Activated CD4-positive, alpha-beta T cell treated with anti-CD3 and anti-CD28 coated beads for 1 hour (primary cell): ENCODE data around the gene PCDH11Y.
"Not testable (repeated sequence)": the region's sequence is repeated elsewhere in the genome, so short reads cannot be mapped to it uniquely, and the experiment has no call there.

Source experiments
- DNase-seq: peaks from one replicate; pipeline ENCODE4 v3.0.0-alpha.2; 2020

Gene PCDH11Y, protein sequence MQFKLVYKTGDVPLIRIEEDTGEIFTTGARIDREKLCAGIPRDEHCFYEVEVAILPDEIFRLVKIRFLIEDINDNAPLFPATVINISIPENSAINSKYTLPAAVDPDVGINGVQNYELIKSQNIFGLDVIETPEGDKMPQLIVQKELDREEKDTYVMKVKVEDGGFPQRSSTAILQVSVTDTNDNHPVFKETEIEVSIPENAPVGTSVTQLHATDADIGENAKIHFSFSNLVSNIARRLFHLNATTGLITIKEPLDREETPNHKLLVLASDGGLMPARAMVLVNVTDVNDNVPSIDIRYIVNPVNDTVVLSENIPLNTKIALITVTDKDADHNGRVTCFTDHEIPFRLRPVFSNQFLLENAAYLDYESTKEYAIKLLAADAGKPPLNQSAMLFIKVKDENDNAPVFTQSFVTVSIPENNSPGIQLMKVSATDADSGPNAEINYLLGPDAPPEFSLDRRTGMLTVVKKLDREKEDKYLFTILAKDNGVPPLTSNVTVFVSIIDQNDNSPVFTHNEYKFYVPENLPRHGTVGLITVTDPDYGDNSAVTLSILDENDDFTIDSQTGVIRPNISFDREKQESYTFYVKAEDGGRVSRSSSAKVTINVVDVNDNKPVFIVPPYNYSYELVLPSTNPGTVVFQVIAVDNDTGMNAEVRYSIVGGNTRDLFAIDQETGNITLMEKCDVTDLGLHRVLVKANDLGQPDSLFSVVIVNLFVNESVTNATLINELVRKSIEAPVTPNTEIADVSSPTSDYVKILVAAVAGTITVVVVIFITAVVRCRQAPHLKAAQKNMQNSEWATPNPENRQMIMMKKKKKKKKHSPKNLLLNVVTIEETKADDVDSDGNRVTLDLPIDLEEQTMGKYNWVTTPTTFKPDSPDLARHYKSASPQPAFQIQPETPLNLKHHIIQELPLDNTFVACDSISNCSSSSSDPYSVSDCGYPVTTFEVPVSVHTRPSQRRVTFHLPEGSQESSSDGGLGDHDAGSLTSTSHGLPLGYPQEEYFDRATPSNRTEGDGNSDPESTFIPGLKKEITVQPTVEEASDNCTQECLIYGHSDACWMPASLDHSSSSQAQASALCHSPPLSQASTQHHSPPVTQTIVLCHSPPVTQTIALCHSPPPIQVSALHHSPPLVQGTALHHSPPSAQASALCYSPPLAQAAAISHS (N-terminal part only)

DNA sequence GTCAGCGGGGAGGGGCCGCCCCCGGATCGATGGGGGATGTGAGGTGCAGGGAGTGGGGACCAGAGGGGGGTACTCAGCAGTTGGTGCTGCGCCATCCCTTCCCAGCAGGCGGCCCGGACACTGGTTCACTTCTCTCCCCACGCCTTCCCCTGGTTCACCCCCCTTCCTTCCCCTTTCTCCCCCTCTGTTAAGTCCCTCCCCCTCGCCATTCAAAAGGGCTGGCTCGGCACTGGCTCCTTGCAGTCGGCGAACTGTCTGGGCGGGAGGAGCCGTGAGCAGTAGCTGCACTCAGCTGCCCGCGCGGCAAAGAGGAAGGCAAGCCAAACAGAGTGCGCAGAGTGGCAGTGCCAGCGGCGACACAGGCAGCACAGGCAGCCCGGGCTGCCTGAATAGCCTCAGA is at the start of gene PCDH11Y:
TSS of gene PCDH11Y (plus strand) at position 240 of the 400 bp plus-strand sequence. CDS start 56,804 bp downstream, outside the sequence.
- not testable (repeated sequence) for DNase-seq

DNA sequence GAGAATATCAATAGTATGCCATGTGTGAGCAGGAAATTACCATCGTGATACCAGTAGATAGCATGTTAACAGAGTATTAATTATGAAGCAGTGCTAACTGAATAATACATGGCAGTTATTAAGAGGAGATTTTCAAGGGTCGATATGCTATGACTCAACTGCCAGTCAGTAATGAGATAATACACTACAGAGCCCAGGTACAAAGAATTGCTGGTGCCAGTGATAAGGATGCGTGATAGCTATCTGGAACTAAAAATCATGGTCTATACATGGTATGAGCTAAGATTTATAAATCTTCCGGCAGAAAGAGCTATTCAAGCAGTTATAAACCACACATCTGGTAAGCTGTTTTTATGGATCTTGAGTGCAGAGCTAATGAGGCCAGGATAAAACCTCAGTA is 32.2 kb upstream of the PCDH11Y start:
- not testable (repeated sequence) for DNase-seq

DNA sequence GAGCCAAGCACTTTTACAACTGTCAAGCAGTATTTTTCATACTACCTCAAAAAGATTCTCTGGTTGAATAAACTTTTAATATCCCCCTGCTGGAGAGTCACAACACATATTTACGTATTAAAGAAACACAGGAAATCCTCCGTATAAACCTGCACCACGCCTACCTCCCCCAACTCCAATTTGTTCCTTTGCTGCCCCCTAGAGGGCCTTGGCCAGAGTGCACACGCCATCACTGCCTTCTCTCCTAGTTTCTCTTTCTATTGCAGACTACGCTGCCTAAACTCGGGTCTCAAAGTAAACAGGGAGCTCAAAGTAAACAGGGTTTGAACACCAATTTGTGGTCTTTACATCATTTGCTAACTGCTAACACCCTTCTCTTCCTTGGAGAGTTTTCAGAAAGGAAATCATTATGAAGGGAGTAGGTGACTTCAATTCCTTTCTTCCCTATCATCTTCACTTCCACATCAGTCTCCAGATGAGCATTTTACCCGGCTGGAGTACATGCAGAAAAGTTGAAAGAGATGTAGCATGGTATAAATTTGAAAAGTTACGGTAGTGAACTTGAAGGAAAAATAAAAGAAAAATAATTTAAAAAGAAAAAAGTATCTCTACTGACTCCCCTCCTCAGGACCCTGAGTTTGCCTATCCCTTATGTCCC is 8.2 kb upstream of the PCDH11Y start:
- DNase-seq: not testable (repeated sequence)

DNA sequence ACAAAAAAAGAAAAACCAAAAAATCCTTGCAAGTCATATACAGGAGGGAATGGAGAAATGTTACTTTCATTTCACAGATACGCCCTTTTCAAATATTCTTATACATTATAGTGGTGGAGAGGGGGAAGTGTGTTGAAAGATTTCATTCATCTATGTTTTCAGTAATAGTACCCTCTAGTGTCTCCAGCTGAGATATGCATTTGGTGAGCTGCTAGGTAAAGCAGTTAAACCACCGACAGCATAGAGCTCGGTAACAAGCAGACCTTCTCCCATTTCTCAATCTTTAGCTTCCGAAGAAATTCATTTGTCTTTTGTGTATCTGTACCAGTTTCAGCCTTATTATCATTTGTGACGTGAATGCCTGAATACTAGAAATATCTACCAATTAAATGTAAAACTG is 5.2 kb upstream of the PCDH11Y start:
- DNase-seq: not testable (repeated sequence)

DNA sequence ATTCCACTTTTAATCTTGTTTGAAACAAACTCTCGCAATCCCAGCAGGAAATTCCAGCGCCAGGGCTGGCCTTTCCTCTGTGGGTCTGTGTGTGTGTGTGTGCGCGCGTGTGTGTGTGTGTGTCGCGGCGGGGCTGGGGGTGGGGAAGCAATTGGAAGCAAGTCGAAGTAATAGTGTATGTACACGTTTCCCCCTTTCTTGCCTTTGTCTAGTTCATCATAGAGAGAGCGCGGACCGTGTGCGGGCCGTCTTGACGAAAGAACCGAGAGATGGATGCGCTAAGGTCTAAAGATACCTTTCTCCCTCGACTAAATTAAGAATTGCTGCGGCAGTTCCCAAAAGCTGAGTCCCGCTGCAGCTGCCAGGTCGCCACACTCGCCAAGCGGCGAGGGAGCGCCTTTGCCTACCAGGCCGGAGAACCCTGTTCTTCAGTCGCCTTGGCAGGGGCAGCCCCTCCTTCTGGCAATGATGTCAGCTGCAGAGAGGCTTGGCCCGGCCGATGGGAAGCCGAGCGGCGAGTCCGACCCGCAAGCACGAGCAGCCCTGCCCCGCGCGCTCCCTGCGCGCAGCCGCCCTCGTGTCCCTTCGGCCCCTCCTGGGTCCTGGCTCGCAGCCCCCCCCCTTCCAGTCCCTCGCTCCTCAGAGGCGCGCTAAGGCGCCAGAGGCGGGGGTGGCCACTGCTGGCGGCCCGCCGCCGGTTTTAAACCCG is 2.5 kb downstream of the PCDH11Y start:
- DNase-seq: not testable (repeated sequence)

DNA sequence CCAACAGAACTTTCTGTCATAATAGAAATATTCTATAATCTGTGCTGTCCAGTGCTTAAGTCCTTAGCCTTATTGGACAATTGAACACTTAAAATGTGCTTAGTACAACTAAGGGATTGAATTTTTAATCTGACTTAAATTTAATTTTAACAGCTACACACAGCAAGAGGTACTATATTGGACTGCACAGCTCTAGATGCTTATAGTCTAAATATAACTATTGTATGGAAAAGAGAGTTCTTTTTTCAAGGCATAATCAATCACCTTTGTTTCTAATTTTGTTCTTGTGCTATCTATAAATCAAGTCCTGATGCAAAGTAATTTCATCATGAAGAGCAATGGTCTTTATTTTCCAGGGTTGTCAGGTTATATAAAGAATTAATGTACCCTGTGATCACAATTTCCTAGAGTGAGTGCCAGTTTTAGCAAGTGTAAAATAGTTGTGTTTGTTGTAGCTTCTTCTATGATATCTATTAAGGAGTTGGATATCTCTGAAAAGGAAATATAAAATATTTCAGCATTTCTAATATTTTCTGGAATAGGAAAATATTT is 39.0 kb downstream of the PCDH11Y start:
- not testable (repeated sequence) for DNase-seq

DNA sequence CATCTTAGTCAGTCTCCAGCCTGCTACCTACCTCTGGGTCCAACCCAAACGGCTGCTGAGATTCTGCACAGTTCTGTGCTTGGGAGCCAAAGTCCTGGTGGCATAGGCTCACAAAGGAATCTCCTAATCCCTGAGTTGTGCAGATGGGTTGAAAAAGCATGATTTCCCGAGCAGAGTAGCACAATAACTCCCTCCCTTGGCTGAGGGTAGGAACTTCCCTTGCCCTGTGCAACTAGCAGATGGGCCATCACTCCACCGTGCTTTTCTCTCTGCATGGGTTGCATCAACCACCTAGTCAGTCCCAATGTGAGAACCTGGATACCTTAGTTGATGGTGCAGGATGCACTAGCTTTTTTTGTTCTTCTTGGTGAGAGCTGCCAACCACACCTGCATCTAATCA is 82.9 kb downstream of the PCDH11Y start:
- not testable (repeated sequence) for DNase-seq

DNA sequence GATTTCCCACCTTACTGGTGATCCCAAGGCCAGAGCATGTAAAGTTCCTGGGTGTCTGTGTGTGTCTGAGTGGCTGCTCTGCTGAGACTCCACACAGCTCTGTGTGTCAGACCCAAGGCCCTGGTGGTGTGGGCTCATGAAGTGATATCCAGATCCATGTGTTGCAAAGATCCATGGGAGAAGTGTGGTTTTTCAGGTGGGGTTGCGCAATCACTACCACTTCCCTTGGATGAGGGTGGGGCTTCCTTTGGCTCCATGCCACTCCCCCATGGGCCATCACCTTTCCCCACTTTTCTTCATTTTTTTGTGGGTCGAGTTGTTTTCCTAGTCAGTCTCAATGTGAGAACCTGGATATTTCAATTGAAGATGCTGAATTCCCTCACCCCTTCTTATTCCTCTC is 182.9 kb downstream of the PCDH11Y start:
- DNase-seq: not testable (repeated sequence)

DNA sequence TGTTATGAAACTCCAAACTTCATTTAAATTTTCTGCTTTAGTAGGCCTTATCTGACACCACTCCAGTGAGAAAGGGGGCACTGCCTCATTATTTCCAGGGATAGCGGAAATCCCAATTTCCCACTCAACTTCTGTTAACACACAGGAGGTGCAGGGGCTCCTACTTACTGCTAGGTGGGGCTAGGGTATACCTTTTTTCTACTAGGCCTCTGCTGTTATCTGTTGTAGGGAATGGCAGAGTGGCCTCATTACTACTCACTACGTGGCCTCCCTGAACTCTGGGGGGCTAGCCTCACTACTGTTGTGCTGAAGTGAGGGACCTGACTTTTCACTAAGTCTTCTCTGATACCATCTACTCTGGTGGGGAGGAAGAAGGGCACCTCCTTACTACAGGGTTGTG is 215.0 kb downstream of the PCDH11Y start:
- not testable (repeated sequence) for DNase-seq

DNA sequence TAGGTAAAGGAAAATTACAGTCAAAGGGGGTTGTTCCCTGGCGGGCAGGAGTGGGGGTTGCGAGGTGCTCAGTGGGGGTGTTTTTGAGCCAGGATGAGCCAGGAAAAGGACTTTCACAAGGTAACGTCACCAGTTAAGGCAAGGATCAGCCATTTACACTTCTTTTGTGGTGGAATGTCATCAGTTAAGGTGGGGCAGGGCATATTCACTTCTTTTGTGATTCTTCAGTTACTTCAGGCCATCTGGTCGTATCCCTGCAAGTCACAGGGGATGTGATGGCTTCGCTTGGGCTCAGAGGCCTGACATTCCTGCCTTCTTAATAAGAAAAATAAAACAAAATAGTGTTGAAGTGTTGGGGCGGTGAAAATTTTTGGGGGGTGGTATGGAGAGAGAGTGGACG is 324.8 kb downstream of the PCDH11Y start:
- not testable (repeated sequence) for DNase-seq

DNA sequence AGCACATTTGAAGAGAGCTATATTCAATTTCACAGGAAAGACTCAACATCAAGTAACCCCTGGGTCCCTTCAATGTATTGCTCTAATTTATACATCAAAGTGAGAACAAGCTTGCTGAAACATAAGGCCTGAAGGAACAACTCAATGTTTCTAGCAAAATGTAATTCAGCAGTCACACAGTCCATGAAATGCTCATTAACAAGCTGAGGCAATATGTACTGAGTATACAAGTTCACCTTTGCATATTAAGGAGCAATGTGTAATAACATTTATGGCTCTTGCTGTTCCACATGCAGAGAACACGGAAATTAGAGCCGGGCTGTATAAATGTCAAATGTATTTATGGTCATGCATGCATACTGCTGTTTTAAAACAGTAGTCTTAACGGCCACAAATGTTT is 342.1 kb downstream of the PCDH11Y start:
- not testable (repeated sequence) for DNase-seq

DNA sequence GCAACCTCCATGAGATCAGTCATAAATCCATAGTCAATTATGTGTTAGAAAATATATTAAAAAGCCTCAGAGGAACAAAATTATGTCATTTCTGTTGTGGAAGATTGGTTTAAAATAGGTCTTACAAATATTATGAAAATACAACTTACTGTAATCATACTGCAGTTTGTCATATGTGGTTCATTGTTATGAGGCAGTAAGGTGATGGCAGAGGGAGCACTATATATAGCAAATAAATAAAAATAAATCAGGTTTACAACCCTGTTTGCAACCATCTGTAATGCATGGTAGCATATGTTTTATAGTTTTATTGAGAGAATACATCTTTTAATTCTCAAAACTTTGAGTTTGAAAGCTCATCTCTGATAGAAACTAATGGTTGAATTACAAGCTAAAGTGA is 543.6 kb downstream of the PCDH11Y start:
- DNase-seq: not testable (repeated sequence)

DNA sequence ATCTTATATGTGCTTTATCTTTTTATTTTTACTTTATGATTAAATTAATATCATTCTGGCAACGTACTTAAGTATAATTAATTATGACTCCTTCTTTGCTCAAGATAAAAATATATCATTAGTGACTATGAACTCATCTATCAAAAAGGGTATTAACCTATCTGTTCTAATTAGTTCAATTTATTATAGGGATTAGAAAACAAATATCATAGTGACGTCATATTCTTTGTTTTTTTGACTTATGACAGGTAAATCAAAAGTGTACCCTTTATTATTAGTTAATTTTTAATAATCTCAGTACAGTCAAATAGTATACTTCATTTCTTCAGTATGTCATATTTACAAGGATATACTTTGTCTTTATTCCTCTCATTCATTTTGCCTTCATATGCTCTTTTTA is 638.5 kb downstream of the PCDH11Y start:
- DNase-seq: not testable (repeated sequence)

DNA sequence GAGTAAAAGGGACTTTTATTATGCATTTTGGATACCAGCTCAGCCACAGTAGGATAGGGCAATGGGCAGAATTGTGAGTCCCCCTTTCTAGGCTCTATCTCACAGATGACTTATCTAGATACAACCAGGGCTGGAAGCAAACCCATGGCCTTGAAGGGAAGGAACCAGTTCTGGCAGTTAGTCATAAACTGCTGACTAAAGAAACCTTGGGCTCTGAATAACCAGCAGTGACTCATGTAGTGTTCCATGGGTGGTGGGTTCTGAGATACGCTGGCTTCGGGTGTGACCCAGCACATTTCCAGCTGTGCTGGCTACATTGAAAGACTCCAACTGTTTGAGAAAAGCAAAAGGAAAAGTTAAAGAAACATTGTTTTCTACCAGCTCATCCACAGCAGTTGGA is 679.2 kb downstream of the PCDH11Y start:
- DNase-seq: not testable (repeated sequence)

DNA sequence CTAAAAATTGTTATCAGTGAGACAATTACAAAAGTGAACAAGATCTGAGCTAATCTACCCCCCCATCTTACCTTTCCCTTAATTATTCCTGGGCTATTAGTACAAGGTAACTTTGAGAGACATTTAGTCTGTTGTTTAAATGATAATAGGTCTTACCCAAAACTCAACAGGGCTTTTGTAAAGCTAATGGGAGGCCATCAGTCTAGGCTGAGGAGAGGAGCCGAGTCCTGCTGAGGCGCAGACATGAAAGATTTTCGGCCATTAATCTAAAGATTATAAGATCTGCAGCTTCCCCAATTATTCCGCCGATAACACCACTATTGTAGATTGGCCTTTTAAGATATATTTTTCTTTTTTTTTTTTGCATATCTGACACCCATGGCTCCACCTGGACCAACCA is 708.6 kb downstream of the PCDH11Y start:
- not testable (repeated sequence) for DNase-seq

DNA sequence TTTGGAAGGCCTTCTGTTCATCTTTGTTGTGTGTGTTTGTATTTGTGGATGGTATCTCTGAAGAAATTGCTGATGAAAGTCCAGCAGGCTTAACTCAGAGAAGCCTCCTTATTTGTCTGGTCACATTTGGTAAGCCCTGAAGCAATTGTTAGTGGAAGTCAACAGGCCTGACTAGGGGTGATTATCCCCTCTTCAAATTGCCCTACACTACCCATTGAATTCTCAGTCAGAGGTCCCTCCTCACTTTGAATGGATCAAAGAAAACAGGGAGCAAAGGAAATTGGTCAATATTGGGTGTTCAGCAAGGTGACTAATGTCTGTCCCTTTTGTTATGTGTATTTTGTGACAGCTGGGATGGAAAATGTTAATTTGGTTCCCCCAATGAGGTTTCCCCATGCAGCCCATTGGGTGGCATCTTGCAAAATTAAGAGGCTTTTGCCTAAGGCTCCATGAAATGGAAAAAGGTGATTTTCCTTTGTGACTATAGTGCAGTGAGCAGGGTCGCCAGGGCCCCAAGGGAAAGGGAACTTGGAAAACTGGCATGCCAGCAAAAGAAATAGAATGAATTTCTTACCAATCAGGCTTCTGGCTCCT is 709.8 kb downstream of the PCDH11Y start:
- DNase-seq: not testable (repeated sequence)

DNA sequence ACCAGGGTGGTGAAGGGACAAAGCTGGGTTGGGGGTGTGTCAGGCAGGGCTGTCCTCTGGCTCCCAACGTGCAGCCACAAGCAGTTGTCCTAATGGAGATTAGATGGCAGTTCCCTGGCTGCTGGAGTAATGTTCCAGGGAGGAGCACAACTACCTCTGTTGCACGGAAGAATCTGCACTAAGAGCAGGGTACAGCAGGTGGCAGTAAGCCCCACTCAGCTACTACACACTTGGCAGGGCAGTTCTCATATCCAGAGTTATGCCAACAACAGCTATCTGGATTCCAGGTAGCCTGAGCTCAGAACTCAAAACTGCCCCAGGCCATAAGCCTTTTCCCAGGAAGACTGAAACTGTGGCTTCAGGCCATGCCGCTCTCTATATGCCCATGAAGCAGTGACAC is 761.3 kb downstream of the PCDH11Y start:
- not testable (repeated sequence) for DNase-seq

DNA sequence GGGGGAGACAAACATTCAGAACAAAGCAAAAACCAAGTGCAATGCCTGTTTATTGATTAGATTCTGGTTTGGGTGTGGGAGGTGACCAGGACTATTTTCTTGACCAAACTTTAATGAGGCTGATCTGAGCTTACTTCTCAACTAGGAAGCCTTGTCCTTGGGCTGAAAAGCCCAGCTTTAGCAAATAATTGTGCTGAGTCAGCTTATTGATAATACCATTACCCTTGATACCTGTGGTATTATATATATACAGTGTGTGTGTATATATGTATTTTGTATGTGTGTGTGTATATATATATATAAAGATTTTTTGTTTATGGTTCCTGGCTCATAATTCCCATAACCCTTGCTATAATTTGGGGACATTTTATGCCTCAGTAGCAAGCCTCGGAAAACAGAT is 776.4 kb downstream of the PCDH11Y start:
- not testable (repeated sequence) for DNase-seq
